Ascending aorta (tissue), 2 donors: Measurements from ENCODE around the gene SOX18. TPM values are rescaled to one million over a fixed set of nuclear protein-coding genes. Genes with fewer than 3 reads are reported as not detected.
A peak's percentile ranks its signal among the peaks of the same experiment; 100 is the strongest.

Experiments used
- DNase-seq, 2 donors: peaks; one replicate each; pipeline ENCODE4 v3.0.0-alpha.2; 2019; ENCODE audit warnings: low spot score in 2 of 2
- H3K27ac ChIP-seq, 2 donors: fragments of 200-600 bp; sonication (generic); one replicate each; pipeline ENCODE4 v1.5.1; 2016 to 2017; ENCODE audit warnings: mild to moderate bottlenecking in 1 of 2
- H3K27me3 ChIP-seq: fragments of 200-600 bp; sonication (generic); one replicate; pipeline ENCODE4 v1.5.1; 2017
- H3K36me3 ChIP-seq, 2 donors: fragments of 200-600 bp; sonication (generic); one replicate each; pipeline ENCODE4 v1.5.1; 2016
- H3K4me1 ChIP-seq, 2 donors: fragments of 200-600 bp; sonication (generic); one replicate each; pipeline ENCODE4 v1.5.1; 2016 to 2017; ENCODE audit warnings: mild to moderate bottlenecking in 1 of 2
- H3K4me3 ChIP-seq, 2 donors: fragments of 200-600 bp; sonication (generic); one replicate each; pipeline ENCODE4 v1.5.1; 2016 to 2017; ENCODE audit warnings: mild to moderate bottlenecking in 1 of 2
- H3K9me3 ChIP-seq, 2 donors: fragments of 200-600 bp; sonication (generic); one replicate each; pipeline ENCODE4 v1.5.1; 2016
- intact Hi-C: fragments of 100-400 bp; cut with DNase I; formaldehyde crosslinking; loops from one replicate; pipeline ENCODE4 v1.15.1; 2023
- total RNA-seq: library from RNA; depleted of rRNA; stranded (reverse); fragments of >200 nt; gene quantifications from one replicate; pipeline ENCODE4 v1.1.0, GENCODE V29; 2016
- TF ChIP-seq, protein P1 (sequence below), 3 experiments: fragments of 200-600 bp in 2 of 3; fragments of 450-650 bp in 1 of 3; sonication (generic) in 2 of 3; IDR thresholded peaks; one replicate each; pipeline ENCODE4 v1.5.1; 2016 to 2019; ENCODE audit warnings: antibody characterized with exemption in 3 of 3, mild to moderate bottlenecking in 1 of 3, moderate library complexity in 1 of 3

The SOX18 gene
- total RNA-seq, 1 donor from 2014 or later = 244 TPM

DNA sequence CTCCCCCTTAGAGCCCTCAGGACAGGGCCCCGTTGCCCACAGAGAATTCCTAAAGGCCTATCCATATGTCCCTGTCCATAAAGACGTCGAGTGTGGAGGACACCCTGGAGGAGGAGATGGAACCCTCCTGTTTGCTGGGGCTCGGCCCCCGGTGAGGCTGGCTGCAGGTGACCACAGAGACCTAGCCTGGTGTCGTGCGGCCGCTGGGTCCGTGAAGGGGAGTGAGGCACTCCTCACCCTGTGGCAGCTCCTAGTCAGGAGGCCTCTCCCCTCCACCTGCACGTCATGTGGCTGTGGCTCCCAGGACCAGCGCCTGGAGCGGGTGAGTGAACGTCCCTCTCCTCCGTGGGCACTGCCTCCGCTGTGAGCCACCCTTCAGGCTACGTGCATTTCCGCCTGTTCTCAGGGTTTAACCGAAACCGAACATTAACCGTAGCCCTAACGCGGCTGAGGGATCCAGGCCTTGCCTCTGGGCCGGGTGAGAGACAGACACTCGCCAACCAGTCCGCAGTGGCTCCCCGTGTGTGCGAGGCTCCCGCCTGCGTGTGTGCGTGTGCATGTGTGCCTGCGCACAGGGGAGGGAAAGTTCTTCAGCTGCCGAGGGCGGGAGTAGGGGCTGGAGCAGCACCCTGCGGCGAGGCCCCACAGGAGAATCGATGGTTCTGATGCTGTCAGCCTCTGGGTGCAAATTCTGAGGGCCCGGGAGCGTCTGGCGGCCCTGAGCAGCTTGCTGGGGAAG is 7.6 kb upstream of the SOX18 start:
- TF ChIP-seq, protein P1, sequence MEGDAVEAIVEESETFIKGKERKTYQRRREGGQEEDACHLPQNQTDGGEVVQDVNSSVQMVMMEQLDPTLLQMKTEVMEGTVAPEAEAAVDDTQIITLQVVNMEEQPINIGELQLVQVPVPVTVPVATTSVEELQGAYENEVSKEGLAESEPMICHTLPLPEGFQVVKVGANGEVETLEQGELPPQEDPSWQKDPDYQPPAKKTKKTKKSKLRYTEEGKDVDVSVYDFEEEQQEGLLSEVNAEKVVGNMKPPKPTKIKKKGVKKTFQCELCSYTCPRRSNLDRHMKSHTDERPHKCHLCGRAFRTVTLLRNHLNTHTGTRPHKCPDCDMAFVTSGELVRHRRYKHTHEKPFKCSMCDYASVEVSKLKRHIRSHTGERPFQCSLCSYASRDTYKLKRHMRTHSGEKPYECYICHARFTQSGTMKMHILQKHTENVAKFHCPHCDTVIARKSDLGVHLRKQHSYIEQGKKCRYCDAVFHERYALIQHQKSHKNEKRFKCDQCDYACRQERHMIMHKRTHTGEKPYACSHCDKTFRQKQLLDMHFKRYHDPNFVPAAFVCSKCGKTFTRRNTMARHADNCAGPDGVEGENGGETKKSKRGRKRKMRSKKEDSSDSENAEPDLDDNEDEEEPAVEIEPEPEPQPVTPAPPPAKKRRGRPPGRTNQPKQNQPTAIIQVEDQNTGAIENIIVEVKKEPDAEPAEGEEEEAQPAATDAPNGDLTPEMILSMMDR (IDR thresholded peaks at IDR 0.05) = no peak
- Histone ChIP-seq H3K9me3 (no peaks in the 10 kb centered on the region), H3K27me3 (no peaks in the 10 kb centered on the region), H3K27ac (peak overlapping the region in 1 of 2 donors; percentile 36), H3K4me1 (no peaks in the 10 kb centered on the region), H3K36me3 (no peaks in the 10 kb centered on the region), H3K4me3 (no peak overlapping the region)
- DNase-seq = no peak
- intact Hi-C loops = no loop called here

DNA sequence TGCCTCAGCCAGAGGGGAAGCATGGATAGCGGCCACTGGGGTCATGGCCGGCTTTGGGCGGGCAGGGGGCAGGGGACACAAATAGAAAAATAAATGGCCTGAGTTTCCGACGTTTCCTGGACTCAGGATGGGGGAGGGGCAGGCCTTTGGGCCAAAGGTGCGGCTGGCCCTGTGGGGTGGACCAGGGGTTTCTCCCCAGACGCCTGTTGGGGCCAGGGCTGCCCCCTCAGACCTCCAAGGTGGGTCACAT is 7.1 kb upstream of the SOX18 start:
- no peak for DNase-seq
- Histone ChIP-seq H3K27me3 (no peaks in the 10 kb centered on the region), H3K4me3 (no peak overlapping the region), H3K27ac (peak overlapping the region in 1 of 2 donors; percentile 36), H3K36me3 (no peaks in the 10 kb centered on the region), H3K9me3 (no peaks in the 10 kb centered on the region), H3K4me1 (no peaks in the 10 kb centered on the region)
- intact Hi-C loops = no loop called here
- TF ChIP-seq, protein P1 (IDR thresholded peaks at IDR 0.05) = no peak

DNA sequence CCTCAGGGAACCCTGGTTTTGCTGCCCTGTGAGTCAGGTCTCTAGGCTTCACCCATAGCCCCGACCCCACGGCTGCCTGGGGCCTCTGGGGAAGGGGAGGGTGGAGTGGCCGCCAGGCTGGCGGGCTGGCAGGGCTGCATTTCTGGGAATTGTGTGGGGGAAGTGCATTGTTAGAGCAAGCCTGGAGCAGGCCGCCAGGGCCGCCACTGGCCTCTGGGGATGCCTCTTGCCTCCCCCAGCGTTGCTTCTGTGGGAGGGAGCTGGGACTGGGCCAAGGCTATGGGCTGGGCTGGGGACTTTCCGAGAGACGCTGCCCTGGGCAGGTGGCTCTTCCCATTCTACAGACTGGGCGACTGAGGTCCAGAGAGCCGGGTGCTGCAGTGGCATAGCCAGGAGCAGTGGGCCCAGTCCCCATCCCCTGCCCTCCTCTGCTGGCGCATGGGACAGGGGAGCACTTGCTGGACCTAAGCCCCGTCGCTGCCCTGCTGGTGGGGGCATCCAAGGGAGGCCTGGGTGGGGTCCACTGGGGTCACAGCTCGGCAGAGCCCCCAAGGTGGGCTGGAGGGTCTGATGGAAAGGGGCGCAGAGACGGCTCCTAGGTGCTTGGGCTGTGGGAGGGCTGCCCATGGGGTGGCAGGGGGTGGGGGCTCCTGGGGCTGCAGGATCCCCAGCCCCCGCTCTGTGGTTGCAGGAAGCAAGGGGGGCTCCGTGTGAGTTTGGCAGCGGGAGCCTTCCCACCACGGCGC is 6.6 kb upstream of the SOX18 start:
- TF ChIP-seq, protein P1 (IDR thresholded peaks at IDR 0.05) = no peak
- intact Hi-C loops = no loop called here
- Histone ChIP-seq H3K27me3 (no peaks in the 10 kb centered on the region), H3K27ac (peak overlapping the region in 1 of 2 donors; percentile 36), H3K4me3 (no peak overlapping the region), H3K9me3 (no peaks in the 10 kb centered on the region), H3K36me3 (no peaks in the 10 kb centered on the region), H3K4me1 (no peaks in the 10 kb centered on the region)
- DNase-seq = no peak

DNA sequence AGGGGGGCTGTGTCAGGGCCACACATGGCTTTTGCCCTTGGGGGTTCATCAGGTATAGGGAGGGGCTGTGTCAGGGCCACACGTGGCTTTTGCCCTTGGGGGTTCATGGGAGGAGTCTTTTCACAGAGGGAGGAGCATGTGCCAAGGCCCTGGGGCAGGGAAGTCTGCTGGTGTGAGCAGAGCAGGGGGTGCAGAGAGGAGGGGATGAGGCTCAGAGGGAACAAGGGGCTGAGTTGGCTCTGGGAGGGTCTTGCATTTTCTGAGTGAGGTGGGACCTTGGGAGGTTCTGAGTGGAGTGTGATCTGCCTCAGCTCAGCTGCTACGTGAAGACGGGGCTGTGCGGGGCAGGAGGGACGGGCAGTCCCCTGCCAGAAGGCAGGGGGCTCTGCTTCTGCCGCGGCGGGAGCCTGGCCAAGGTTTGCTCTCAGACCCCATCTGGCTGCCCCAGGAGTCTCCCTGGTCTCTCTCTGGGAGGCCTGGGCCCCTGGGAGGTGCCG is 6.0 kb upstream of the SOX18 start:
- H3K9me3 ChIP-seq = no peaks in the 10 kb centered on the region
- H3K36me3 ChIP-seq = no peaks in the 10 kb centered on the region
- intact Hi-C loops = no loop called here
- peak overlapping the region in 1 of 2 donors; percentile 36 for H3K27ac ChIP-seq
- H3K4me3 ChIP-seq = no peak overlapping the region
- H3K4me1 ChIP-seq = no peaks in the 10 kb centered on the region
- H3K27me3 ChIP-seq = peaks cover 5% of the 10 kb centered on the region
- TF ChIP-seq, protein P1 (IDR thresholded peaks at IDR 0.05) = no peak
- DNase-seq = no peak

DNA sequence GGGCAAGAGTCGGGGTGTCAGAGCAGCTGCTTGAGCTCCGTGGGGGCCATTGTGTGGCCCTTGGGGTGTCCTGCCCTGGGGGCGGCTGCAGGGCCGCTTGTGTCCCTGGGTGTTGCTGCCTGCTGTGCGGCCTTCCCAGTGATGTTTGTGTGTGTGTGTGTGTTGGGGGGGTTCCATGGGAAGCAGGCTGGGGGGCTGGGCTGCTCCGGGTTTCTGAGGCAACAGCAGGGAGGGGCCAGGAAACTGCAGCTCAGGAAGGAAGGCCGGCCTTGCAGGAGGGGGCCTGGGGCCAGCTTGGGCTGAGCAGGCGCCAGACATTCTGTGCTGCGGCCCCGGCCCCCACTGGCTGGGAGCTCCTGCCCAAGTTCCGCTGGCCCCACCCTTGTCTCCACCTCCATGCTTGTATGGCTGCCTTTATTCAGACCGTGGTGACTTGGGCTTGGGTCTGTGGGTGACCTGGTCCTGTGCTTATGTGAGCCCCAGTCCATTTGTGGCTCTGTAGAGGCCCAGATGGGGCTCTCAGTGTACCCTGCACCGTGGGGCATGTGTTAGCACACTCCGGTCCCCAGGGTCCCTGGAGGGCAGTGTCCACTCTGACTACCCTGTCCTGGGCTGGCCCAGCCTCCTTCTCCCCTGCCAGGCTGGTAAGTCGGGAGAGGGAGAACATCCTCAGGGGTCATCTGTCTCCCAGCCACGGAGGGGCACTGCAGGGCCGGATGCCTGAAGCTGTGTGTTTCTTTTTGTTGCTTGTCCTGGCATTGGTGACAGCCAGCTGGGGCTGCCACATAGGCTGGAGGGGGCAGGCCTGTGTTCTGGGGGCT is 4.6 kb upstream of the SOX18 start:
- TF ChIP-seq, protein P1 (IDR thresholded peaks at IDR 0.05) = no peak
- Histone ChIP-seq H3K27me3 (peaks cover 5% of the 10 kb centered on the region), H3K9me3 (no peaks in the 10 kb centered on the region), H3K4me1 (peaks cover 0 to 3% of the 10 kb centered on the region in 2 donors), H3K27ac (no peak overlapping the region), H3K4me3 (no peak overlapping the region), H3K36me3 (no peaks in the 10 kb centered on the region)
- intact Hi-C loops = no loop called here
- DNase-seq = no peak
